Measurements from ENCODE around the gene ATP8A2. TPM values are rescaled to one million over a fixed set of nuclear protein-coding genes. Genes with fewer than 3 reads are reported as not detected.

Gene ATP8A2
- total RNA-seq, 5 donors from 2014 or later (not counting 1 experiment from before 2014, with no cell fraction given): 0.39 to 0.85 (median 0.73) TPM

DNA sequence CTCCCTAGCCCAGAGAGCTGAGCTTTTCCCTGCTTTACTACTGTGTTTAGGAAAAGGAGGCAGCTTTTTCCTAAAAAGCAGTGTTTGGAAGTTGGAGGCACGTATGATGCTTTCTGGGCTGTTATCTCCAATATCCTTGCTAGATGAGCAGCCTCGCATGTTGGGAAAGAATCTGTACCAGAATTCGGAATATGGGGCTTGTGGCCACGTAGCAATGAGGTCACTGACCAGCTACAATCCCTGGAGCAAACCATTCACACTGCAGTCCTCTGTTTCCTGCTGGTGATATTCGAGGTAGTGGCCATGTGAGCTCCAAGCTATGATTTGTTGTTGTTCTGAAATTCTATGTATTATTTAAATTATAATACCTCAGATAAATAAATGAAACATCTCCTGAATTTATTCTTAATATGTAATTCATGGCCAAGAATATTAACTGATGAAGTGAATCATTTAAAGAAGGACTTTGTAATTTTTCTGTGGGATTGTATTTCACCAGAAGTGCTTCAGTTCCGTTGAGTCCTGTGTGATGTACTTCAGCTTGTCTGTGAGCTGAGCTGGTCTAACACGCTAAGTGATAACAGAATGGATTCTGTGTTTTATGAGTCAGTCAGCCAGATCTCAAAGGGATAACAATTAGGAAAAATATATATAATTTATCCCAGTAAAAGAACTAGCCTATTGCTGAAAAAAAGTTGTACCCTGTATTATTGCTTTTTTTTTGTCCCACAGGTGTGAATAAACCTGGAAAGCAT is 360.5 kb downstream of the ATP8A2 start:
- Mint-ChIP-seq H3K9me3 (no peaks in the 10 kb centered on the region), H3K27me3 (peaks cover 8 to 18% of the 10 kb centered on the region in 2 donors), H3K36me3 (no peaks in the 10 kb centered on the region), H3K27ac (no peak overlapping the region), H3K4me3 (no peak overlapping the region), H3K4me1 (peaks cover 8 to 10% (median 8%) of the 10 kb centered on the region in 3 donors)
- no peaks in the 10 kb centered on the region for H3K9me3 ChIP-seq
- POLR2A ChIA-PET: no interaction called here
- 61% methylated on average over 4 of the region's 7 CpGs for WGBS (ENCODE audit: insufficient coverage)
- H3K4me3 ChIP-seq (ENCODE audit: control insufficient read depth in 1 of 2, extremely low read depth in 1 of 2, low read length in 1 of 2): no peak overlapping the region
- peaks cover under 1 to 4% of the 10 kb centered on the region in 2 experiments for H3K4me1 ChIP-seq (ENCODE audit: control insufficient read depth in 1 of 2, extremely low read depth in 1 of 2, insufficient read depth in 2 of 2, low read length in 2 of 2)
- no peak for DNase-seq
- CTCF ChIA-PET: no interaction called here
- H3K27ac ChIP-seq (ENCODE audit: low read length): no peak overlapping the region
- no peaks in the 10 kb centered on the region for H3K36me3 ChIP-seq (ENCODE audit: control insufficient read depth in 2 of 2, extremely low read depth in 1 of 2, insufficient read depth in 1 of 2, low read length in 1 of 2)
- no peaks in the 10 kb centered on the region for H3K27me3 ChIP-seq (replicated peaks in 1 of 2; ENCODE audit: control insufficient read depth in 2 of 2, extremely low read depth in 1 of 2, insufficient read depth in 2 of 2, low read length in 1 of 2)
- no peak for ATAC-seq (replicated peaks in 1 of 4)

DNA sequence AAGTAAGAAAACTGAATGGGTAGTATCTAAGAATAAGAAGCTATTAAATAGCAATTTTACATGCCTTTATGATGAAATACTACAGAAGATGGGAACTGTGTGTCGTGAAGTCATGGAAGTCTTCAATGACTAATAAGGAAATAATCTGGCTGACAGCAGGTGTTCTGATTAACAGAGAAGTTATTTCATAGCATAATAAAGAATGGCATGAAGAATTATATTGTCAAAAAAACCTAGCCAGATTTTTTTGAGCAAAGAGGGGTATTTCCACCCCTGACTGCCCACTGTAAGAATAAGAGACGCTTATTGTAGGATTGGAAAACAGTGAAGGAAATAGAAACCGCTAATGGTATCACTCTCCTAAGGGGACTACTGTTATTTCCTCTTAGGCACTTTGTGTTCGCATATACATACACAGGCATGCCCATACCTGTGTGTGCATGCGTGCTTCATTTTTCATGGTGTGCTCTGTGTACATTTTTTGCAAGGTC is 361.3 kb downstream of the ATP8A2 start:
- Mint-ChIP-seq H3K27me3 (peaks cover 8 to 15% of the 10 kb centered on the region in 2 donors), H3K9me3 (no peaks in the 10 kb centered on the region), H3K4me1 (peaks cover 11 to 15% (median 13%) of the 10 kb centered on the region in 3 donors), H3K36me3 (no peaks in the 10 kb centered on the region), H3K4me3 (no peak overlapping the region), H3K27ac (no peak overlapping the region)
- Histone ChIP-seq H3K4me3 (ENCODE audit: control insufficient read depth in 1 of 2, extremely low read depth in 1 of 2, low read length in 1 of 2) (no peak overlapping the region), H3K4me1 (ENCODE audit: control insufficient read depth in 1 of 2, extremely low read depth in 1 of 2, insufficient read depth in 2 of 2, low read length in 2 of 2) (peaks cover 5 to 8% of the 10 kb centered on the region in 2 experiments), H3K36me3 (ENCODE audit: control insufficient read depth in 2 of 2, extremely low read depth in 1 of 2, insufficient read depth in 1 of 2, low read length in 1 of 2) (no peaks in the 10 kb centered on the region), H3K27me3 (replicated peaks in 1 of 2; ENCODE audit: control insufficient read depth in 2 of 2, extremely low read depth in 1 of 2, insufficient read depth in 2 of 2, low read length in 1 of 2) (no peaks in the 10 kb centered on the region), H3K27ac (ENCODE audit: low read length) (no peak overlapping the region), H3K9me3 (no peaks in the 10 kb centered on the region)
- ATAC-seq (replicated peaks in 1 of 4) (no peak), DNase-seq (no peak)
- ChIA-PET CTCF (no interaction called here), POLR2A (interaction anchor here in 1 of 2 donors (0.6 kb wide), 1 partner anchor 1000 kb away, joined by 3 read pairs; no protein-coding TSS in a partner anchor)
- 100% methylated on average over 4 of the region's 5 CpGs for WGBS (ENCODE audit: insufficient coverage)

DNA sequence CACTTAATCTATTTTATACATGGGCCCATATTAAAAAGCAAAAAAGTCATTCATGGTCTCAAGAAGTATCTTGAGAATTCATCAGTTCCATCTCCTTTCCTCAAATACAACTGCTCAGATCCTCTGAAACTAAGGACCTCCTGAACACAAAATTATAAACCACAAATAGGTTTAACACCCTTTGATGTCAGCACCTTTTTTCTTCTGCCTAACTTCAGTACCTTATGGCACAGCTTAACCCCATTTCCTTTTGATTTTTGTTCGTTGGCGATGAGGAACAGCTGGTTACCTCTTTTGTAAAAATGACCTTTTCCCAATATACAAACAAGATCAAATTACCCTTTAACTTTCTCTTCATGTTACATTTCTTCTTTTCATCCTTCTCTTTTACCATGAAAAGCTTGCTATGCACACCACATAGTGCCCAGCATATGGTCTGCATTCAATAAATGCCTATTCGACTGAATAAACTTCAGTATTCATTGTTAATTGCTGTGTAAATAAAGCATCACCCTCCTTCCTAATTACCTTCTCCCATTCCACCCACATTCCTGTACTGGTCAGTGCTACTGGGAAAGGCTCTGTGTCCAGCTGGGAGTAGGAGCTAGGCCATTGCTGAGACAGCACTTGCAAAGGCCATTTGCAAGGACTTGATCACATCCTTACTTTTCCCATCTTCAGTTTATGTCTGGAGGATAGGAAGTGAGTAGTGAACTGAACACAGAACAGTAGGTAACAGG is 362.1 kb downstream of the ATP8A2 start:
- Histone ChIP-seq H3K9me3 (no peaks in the 10 kb centered on the region), H3K4me1 (ENCODE audit: control insufficient read depth in 1 of 2, extremely low read depth in 1 of 2, insufficient read depth in 2 of 2, low read length in 2 of 2) (peaks cover 9 to 14% of the 10 kb centered on the region in 2 experiments), H3K27me3 (replicated peaks in 1 of 2; ENCODE audit: control insufficient read depth in 2 of 2, extremely low read depth in 1 of 2, insufficient read depth in 2 of 2, low read length in 1 of 2) (no peaks in the 10 kb centered on the region), H3K27ac (ENCODE audit: low read length) (no peak overlapping the region), H3K4me3 (ENCODE audit: control insufficient read depth in 1 of 2, extremely low read depth in 1 of 2, low read length in 1 of 2) (no peak overlapping the region), H3K36me3 (ENCODE audit: control insufficient read depth in 2 of 2, extremely low read depth in 1 of 2, insufficient read depth in 1 of 2, low read length in 1 of 2) (no peaks in the 10 kb centered on the region)
- WGBS (ENCODE audit: insufficient coverage): 60% methylated on average over 2 of the region's 3 CpGs
- Mint-ChIP-seq H3K36me3 (no peaks in the 10 kb centered on the region), H3K9me3 (no peaks in the 10 kb centered on the region), H3K4me3 (no peak overlapping the region), H3K27ac (no peak overlapping the region), H3K4me1 (peaks cover 19 to 23% (median 21%) of the 10 kb centered on the region in 3 donors), H3K27me3 (peaks cover 7 to 14% of the 10 kb centered on the region in 2 donors)
- DNase-seq (no peak), ATAC-seq (replicated peaks in 1 of 4) (no peak)
- POLR2A ChIA-PET: interaction anchor here (0.5 to 0.6 kb wide), 3 partner anchors 77 to 1000 kb away, joined by 3 to 6 read pairs (median 3); no protein-coding TSS in a partner anchor
- CTCF ChIA-PET: no interaction called here

DNA sequence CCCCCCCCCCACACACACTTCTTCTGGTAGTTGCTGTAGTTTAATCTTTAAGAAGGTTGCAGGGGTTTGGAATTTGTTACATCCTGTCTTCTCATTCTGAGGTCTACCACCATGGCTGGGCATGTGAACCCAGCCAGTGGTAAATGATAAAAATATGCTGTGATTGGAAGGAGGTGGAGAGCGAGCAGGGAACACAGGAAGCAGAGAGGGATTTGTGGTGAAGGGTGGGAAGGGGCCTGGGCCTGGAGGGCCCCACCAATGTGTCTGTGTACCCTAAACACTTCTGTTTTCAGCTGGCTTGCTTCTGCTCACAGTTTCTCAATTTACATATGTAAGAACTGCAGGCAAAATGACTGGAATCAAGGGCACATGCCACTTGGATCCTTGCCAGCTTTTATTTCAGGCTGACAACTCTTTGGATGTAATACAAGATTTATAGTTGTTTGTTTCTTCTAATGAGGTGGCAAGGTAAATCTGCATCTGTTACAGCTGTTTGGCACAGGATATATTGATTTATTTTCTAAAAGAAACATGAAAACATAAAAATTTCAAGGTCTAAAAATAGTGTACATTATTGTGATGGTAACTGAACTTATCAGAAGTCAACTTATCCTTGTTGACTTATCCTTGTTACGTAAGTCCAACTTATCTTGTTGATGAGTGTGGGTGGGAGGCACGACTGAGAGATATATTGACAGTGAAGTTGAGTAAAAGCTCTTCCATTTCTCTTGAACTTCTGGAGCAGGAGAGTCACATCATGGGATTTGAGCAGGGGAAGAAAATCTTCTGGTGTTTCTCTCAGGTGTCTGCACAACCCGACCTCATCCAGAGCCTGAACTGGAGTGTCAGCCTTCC is 366.8 kb downstream of the ATP8A2 start:
- Histone ChIP-seq H3K27ac (ENCODE audit: low read length) (peak overlapping the region; percentile 6), H3K9me3 (no peaks in the 10 kb centered on the region), H3K4me3 (ENCODE audit: control insufficient read depth in 1 of 2, extremely low read depth in 1 of 2, low read length in 1 of 2) (no peak overlapping the region), H3K27me3 (replicated peaks in 1 of 2; ENCODE audit: control insufficient read depth in 2 of 2, extremely low read depth in 1 of 2, insufficient read depth in 2 of 2, low read length in 1 of 2) (no peaks in the 10 kb centered on the region), H3K4me1 (ENCODE audit: control insufficient read depth in 1 of 2, extremely low read depth in 1 of 2, insufficient read depth in 2 of 2, low read length in 2 of 2) (peaks cover 9 to 14% of the 10 kb centered on the region in 2 experiments), H3K36me3 (ENCODE audit: control insufficient read depth in 2 of 2, extremely low read depth in 1 of 2, insufficient read depth in 1 of 2, low read length in 1 of 2) (no peaks in the 10 kb centered on the region)
- CTCF ChIA-PET: no interaction called here
- H3K9me3 Mint-ChIP-seq: no peaks in the 10 kb centered on the region
- H3K4me1 Mint-ChIP-seq: peaks cover 23 to 28% (median 27%) of the 10 kb centered on the region in 3 donors
- H3K27me3 Mint-ChIP-seq: no peaks in the 10 kb centered on the region
- peak overlapping the region in 1 of 3 donors; percentile 30 for H3K4me3 Mint-ChIP-seq
- POLR2A ChIA-PET: no interaction called here
- no peaks in the 10 kb centered on the region for H3K36me3 Mint-ChIP-seq
- 68% methylated on average over 3 of the region's 4 CpGs for WGBS (ENCODE audit: insufficient coverage)
- peak overlapping the region in 1 of 2 donors; percentile 70 for H3K27ac Mint-ChIP-seq
- DNase-seq (peak in 6 of 35 experiments; percentile 0 to 30 (median 2)), ATAC-seq (replicated peaks in 1 of 4) (peak in 3 of 4 experiments; percentile 19 to 72 (median 33))

DNA sequence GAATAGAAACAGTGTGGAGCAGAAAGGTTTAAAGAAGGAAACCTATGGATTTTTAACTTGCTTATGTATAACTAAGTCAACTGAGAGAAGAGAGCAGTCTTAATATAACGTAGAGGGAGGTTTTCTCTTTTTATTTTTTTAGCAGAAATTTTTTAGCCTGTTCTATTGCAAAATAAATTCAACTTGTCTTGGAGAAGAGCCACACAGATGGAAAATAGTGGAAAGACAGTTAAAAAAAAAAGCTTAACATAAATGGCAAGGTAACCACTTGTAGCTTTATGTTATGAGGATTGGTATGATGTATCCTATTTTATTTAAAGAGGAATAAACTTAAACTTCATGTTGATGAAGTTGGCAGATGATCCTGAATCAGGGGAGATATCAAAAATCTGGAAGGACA is 367.6 kb downstream of the ATP8A2 start:
- Histone ChIP-seq H3K27me3 (replicated peaks in 1 of 2; ENCODE audit: control insufficient read depth in 2 of 2, extremely low read depth in 1 of 2, insufficient read depth in 2 of 2, low read length in 1 of 2) (no peaks in the 10 kb centered on the region), H3K27ac (ENCODE audit: low read length) (no peak overlapping the region), H3K36me3 (ENCODE audit: control insufficient read depth in 2 of 2, extremely low read depth in 1 of 2, insufficient read depth in 1 of 2, low read length in 1 of 2) (no peaks in the 10 kb centered on the region), H3K4me1 (ENCODE audit: control insufficient read depth in 1 of 2, extremely low read depth in 1 of 2, insufficient read depth in 2 of 2, low read length in 2 of 2) (peaks cover 9 to 14% of the 10 kb centered on the region in 2 experiments), H3K9me3 (no peaks in the 10 kb centered on the region), H3K4me3 (ENCODE audit: control insufficient read depth in 1 of 2, extremely low read depth in 1 of 2, low read length in 1 of 2) (no peak overlapping the region)
- Mint-ChIP-seq H3K4me1 (peaks cover 19 to 28% (median 23%) of the 10 kb centered on the region in 3 donors), H3K36me3 (no peaks in the 10 kb centered on the region), H3K9me3 (no peaks in the 10 kb centered on the region), H3K27me3 (no peaks in the 10 kb centered on the region), H3K27ac (no peak overlapping the region), H3K4me3 (no peak overlapping the region)
- ATAC-seq (replicated peaks in 1 of 4) (no peak), DNase-seq (no peak)
- CTCF ChIA-PET: no interaction called here
- POLR2A ChIA-PET: no interaction called here
- WGBS (ENCODE audit: insufficient coverage): no CpG with 5 or more reads among the region's 1 CpG

DNA sequence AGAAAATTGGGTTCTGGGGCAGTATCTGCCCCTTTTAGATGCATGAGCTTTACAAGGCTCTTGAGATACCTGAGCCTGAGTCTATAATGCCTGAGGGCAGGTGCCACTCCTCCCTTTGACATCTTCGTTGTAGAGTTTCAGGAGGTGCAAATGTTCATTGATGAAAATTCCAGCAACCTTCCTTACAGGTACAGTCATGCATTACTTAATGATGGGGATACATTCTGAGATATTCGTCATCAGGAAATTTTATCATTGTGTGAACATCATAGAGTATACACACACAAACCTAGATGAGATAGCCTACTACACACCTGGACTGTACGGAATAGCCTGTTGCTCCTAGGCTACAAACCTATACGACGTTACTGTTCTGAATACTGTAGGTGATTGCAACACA is 370.0 kb downstream of the ATP8A2 start:
- H3K4me1 ChIP-seq (ENCODE audit: control insufficient read depth in 1 of 2, extremely low read depth in 1 of 2, insufficient read depth in 2 of 2, low read length in 2 of 2): peaks cover 8 to 14% of the 10 kb centered on the region in 2 experiments
- CTCF ChIA-PET: interaction anchor here in 1 of 2 donors (1.3 kb wide), 1 partner anchor 8 kb away, joined by 3 read pairs; no protein-coding TSS in a partner anchor
- peaks cover 17 to 24% (median 19%) of the 10 kb centered on the region in 3 donors for H3K4me1 Mint-ChIP-seq
- no peaks in the 10 kb centered on the region for H3K36me3 Mint-ChIP-seq
- no peaks in the 10 kb centered on the region for H3K9me3 ChIP-seq
- H3K27ac ChIP-seq (ENCODE audit: low read length): no peak overlapping the region
- DNase-seq: no peak
- WGBS (ENCODE audit: insufficient coverage): no CpG with 5 or more reads among the region's 5 CpGs
- no peak overlapping the region for H3K4me3 Mint-ChIP-seq
- H3K9me3 Mint-ChIP-seq: no peaks in the 10 kb centered on the region
- H3K4me3 ChIP-seq (ENCODE audit: control insufficient read depth in 1 of 2, extremely low read depth in 1 of 2, low read length in 1 of 2): no peak overlapping the region
- no peak overlapping the region for H3K27ac Mint-ChIP-seq
- no peaks in the 10 kb centered on the region for H3K27me3 Mint-ChIP-seq
- no peaks in the 10 kb centered on the region for H3K27me3 ChIP-seq (replicated peaks in 1 of 2; ENCODE audit: control insufficient read depth in 2 of 2, extremely low read depth in 1 of 2, insufficient read depth in 2 of 2, low read length in 1 of 2)
- H3K36me3 ChIP-seq (ENCODE audit: control insufficient read depth in 2 of 2, extremely low read depth in 1 of 2, insufficient read depth in 1 of 2, low read length in 1 of 2): no peaks in the 10 kb centered on the region
- POLR2A ChIA-PET: no interaction called here
- no peak for ATAC-seq (replicated peaks in 1 of 4)
